ENCODE data around the gene UBAC1.
"Not testable (repeated sequence)": the region's sequence is repeated elsewhere in the genome, so short reads cannot be mapped to it uniquely, and the experiment has no call there.

DNA sequence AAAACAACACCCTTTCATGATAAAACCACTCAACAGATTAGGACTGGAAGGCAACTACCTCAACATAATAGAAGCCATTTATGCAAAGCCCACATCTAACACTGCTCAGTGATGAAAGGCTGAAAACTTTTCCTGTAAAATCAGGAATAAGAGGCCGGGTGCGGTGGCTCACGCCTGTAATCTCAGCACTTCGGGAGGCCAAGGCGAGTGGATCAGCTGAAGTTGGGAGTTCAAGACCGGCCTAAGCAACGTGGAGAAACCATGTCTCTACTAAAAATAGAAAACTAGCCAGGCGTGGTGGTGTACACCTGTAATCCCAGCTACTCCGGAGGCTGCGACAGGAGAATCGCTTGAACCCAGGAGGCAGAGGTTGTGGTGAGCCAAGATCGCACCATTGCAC, 44.9 kb downstream of the UBAC1 start:
- not testable (repeated sequence) for TF ChIP-seq EZH2phosphoT487 (IDR thresholded peaks at IDR 0.05; ENCODE audit: borderline replicate concordance)
- TF ChIP-seq, protein P1, sequence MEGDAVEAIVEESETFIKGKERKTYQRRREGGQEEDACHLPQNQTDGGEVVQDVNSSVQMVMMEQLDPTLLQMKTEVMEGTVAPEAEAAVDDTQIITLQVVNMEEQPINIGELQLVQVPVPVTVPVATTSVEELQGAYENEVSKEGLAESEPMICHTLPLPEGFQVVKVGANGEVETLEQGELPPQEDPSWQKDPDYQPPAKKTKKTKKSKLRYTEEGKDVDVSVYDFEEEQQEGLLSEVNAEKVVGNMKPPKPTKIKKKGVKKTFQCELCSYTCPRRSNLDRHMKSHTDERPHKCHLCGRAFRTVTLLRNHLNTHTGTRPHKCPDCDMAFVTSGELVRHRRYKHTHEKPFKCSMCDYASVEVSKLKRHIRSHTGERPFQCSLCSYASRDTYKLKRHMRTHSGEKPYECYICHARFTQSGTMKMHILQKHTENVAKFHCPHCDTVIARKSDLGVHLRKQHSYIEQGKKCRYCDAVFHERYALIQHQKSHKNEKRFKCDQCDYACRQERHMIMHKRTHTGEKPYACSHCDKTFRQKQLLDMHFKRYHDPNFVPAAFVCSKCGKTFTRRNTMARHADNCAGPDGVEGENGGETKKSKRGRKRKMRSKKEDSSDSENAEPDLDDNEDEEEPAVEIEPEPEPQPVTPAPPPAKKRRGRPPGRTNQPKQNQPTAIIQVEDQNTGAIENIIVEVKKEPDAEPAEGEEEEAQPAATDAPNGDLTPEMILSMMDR (conservative IDR thresholded peaks at IDR 0.05; ENCODE audit: low read length) = not testable (repeated sequence)

Measured in Loucy (cell line).